ENCODE results near the gene RTL1. TPM values are rescaled to one million over a fixed set of nuclear protein-coding genes. Genes with fewer than 3 reads are reported as not detected.

RTL1 gene
- total RNA-seq, 2 experiments from 2014 or later = not detected

- Mint-ChIP-seq H3K9me3 (no peaks in the 10 kb centered on the region), H3K36me3 (ENCODE audit: low read depth) (no peaks in the 10 kb centered on the region), H3K27me3 (no peaks in the 10 kb centered on the region), H3K4me1 (no peaks in the 10 kb centered on the region), H3K27ac (no peak overlapping the region), H3K4me3 (no peak overlapping the region)
- ChIA-PET CTCF (no interaction called here), POLR2A (no interaction called here)
- no peak for DNase-seq
Measured at GRCh38 chr14:100862277-100862676, 41.2 kb downstream of the RTL1 start.

GRCh38 chr14:100861937-100862247 lies 41.6 kb downstream of the RTL1 start:
- CTCF ChIA-PET = no interaction called here
- no peak for DNase-seq
- no peaks in the 10 kb centered on the region for H3K9me3 Mint-ChIP-seq
- no peak overlapping the region for H3K27ac Mint-ChIP-seq
- no peaks in the 10 kb centered on the region for H3K36me3 Mint-ChIP-seq (ENCODE audit: low read depth)
- H3K27me3 Mint-ChIP-seq = no peaks in the 10 kb centered on the region
- no peak overlapping the region for H3K4me3 Mint-ChIP-seq
- no peaks in the 10 kb centered on the region for H3K4me1 Mint-ChIP-seq
- POLR2A ChIA-PET = no interaction called here

DNA sequence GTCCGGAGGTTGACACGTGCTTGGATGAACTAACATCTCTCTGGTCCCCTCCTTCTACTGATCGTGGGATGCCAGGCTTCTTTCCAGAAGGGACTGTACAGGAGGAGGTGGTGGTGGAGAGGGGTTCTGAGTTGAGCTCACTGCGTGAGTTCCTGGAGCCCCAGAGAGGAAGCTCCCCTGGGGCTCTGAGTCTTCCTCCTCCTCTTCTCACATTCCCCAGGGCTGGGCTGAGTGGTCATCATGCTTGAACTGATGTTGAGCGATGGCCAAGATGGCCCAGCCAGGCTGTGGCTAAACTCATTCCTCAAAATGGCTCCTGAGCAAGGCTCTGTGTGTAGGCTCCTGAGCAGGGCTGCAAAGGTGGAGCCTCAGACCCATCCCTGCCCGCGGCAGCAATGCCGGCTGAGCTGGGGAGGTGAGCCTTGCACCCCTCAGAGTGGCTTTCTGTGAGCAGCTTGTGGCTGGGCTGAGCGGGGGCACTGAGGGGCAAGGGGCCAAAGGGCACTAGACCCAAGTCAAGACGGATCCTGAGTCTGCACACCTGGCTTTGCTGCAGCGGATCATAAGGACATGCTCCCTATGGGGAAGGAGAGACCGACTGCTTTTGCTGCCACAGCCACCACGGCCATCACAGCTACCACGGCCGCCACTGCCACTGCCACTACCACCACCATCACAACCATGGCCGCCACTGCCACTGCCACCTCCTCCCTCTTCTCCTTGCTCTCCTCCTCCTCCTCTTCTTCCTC lies 42.2 kb downstream of the RTL1 start:
- CTCF ChIA-PET = no interaction called here
- POLR2A ChIA-PET = no interaction called here
- Mint-ChIP-seq H3K9me3 (no peaks in the 10 kb centered on the region), H3K27ac (no peak overlapping the region), H3K27me3 (no peaks in the 10 kb centered on the region), H3K4me1 (no peaks in the 10 kb centered on the region), H3K36me3 (ENCODE audit: low read depth) (no peaks in the 10 kb centered on the region), H3K4me3 (no peak overlapping the region)
- no peak for DNase-seq

DNA sequence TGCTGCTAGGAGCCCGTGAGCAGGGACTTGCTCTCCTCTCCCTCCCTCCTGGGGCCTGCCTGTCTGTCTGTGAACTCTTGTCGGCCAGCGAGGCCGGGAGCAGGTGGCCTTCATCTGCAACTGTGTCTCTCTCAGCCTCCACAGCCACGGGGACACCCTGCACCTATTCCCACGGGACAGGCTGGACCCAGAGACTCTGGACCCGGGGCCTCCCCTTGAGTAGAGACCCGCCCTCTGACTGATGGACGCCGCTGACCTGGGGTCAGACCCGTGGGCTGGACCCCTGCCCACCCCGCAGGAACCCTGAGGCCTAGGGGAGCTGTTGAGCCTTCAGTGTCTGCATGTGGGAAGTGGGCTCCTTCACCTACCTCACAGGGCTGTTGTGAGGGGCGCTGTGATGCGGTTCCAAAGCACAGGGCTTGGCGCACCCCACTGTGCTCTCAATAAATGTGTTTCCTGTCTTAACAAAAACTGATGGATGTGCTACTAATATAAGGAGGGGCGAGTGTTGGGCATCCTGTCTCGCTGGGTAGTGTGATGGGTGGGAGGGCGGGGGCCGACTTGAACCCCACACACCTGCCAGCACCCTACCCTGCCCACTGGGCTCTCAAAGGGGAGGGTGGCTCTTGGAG lies 42.9 kb downstream of the RTL1 start:
- ChIA-PET POLR2A (no interaction called here), CTCF (no interaction called here)
- H3K4me3 Mint-ChIP-seq = no peak overlapping the region
- no peaks in the 10 kb centered on the region for H3K4me1 Mint-ChIP-seq
- no peaks in the 10 kb centered on the region for H3K27me3 Mint-ChIP-seq
- H3K36me3 Mint-ChIP-seq (ENCODE audit: low read depth) = no peaks in the 10 kb centered on the region
- no peak for DNase-seq
- no peak overlapping the region for H3K27ac Mint-ChIP-seq
- no peaks in the 10 kb centered on the region for H3K9me3 Mint-ChIP-seq

- Mint-ChIP-seq H3K27me3 (no peaks in the 10 kb centered on the region), H3K9me3 (no peaks in the 10 kb centered on the region), H3K27ac (no peak overlapping the region), H3K4me1 (no peaks in the 10 kb centered on the region), H3K36me3 (ENCODE audit: low read depth) (no peaks in the 10 kb centered on the region), H3K4me3 (no peak overlapping the region)
- ChIA-PET POLR2A (no interaction called here), CTCF (no interaction called here)
- no peak for DNase-seq
Measured at GRCh38 chr14:100859781-100860180, 43.7 kb downstream of the RTL1 start.

DNA sequence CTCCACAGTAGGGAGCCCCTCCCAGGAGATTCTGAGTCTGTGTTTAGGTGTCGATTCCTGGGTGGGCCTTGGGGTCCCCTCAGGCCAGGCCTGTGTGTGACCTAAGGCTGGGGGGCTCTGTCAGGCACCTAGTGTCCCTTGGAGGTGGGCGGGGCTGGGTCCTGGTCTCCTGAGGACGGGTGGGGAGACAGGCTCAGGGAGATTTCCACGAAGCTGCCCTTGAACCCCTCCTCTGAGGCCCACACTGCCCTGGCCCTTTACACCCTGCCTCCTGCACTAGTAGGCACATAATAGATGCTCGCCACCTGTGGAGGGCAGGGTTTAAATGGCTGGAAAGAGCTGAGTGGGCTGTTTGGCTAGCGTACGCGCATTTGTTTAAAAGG lies 44.7 kb downstream of the RTL1 start:
- Mint-ChIP-seq H3K4me1 (no peaks in the 10 kb centered on the region), H3K27ac (no peak overlapping the region), H3K27me3 (no peaks in the 10 kb centered on the region), H3K9me3 (no peaks in the 10 kb centered on the region), H3K4me3 (no peak overlapping the region), H3K36me3 (ENCODE audit: low read depth) (no peaks in the 10 kb centered on the region)
- CTCF ChIA-PET = no interaction called here
- DNase-seq = no peak
- POLR2A ChIA-PET = no interaction called here

DNA sequence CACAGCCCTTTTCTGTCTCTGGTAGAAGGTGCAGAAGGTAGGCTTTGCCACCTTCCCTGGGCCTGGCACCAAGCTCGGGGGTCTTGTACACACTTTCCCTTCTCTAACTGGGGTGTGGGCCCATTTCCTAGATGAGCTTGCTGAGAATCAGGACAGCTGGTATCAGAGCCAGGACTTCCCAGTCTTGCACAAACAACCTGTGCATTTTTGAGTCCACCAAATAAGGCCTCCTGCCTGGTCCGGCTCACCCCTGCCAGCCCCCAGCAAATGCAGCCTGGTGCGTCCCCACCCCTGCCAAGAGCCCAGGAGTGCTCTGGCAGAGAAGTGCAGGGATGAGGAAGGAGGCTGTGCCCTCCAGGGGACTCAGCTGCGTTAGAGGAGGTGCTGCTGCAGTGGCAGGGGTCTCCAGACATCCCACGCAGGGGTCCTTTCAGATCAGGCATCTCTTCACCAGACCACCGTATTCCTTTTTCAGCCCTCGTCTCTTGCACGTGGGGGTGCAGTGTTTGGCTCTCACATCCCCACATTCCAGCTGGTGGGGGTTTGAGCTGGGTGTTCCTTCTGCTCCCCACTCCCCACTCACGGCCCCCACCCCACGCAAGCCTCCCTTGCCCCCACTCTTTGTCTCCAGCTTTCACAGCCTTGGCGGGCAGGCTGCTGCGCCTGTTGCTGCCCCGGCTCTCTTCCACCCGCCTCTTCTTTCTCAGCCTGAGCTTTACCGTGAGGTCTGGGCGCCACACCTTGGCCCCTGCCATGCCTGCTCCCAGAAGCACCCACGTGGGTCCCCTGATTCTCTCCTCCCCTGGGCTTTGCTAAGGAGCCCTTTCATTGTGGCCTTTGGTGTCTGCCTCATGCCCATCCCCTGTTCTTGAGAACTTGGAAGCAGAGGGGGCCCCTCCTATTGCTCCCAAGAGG lies 45.3 kb downstream of the RTL1 start:
- CTCF ChIA-PET = no interaction called here
- Mint-ChIP-seq H3K36me3 (ENCODE audit: low read depth) (no peaks in the 10 kb centered on the region), H3K27me3 (no peaks in the 10 kb centered on the region)

GRCh38 chr14:100857233-100857922 lies 46.1 kb downstream of the RTL1 start:
- no peak for DNase-seq
- H3K4me1 Mint-ChIP-seq = no peaks in the 10 kb centered on the region
- H3K36me3 Mint-ChIP-seq (ENCODE audit: low read depth) = no peaks in the 10 kb centered on the region
- POLR2A ChIA-PET = no interaction called here
- no peaks in the 10 kb centered on the region for H3K9me3 Mint-ChIP-seq
- CTCF ChIA-PET = no interaction called here
- no peak overlapping the region for H3K4me3 Mint-ChIP-seq
- no peaks in the 10 kb centered on the region for H3K27me3 Mint-ChIP-seq
- H3K27ac Mint-ChIP-seq = no peak overlapping the region

More for the DNA sequence above, 45.3 kb downstream of the RTL1 start:
- Mint-ChIP-seq H3K4me3 (no peak overlapping the region), H3K4me1 (no peaks in the 10 kb centered on the region), H3K9me3 (no peaks in the 10 kb centered on the region), H3K27ac (no peak overlapping the region)
- DNase-seq = no peak
- POLR2A ChIA-PET = no interaction called here

- Mint-ChIP-seq H3K4me1 (peaks cover 3% of the 10 kb centered on the region), H3K36me3 (ENCODE audit: low read depth) (no peaks in the 10 kb centered on the region), H3K4me3 (no peak overlapping the region), H3K9me3 (no peaks in the 10 kb centered on the region), H3K27ac (no peak overlapping the region), H3K27me3 (no peaks in the 10 kb centered on the region)
- no peak for DNase-seq
- ChIA-PET POLR2A (no interaction called here), CTCF (no interaction called here)
Measured at GRCh38 chr14:100856056-100856950, 47.2 kb downstream of the RTL1 start.

- Mint-ChIP-seq H3K27me3 (no peaks in the 10 kb centered on the region), H3K27ac (no peak overlapping the region), H3K4me3 (no peak overlapping the region), H3K4me1 (peaks cover 7% of the 10 kb centered on the region), H3K9me3 (no peaks in the 10 kb centered on the region), H3K36me3 (ENCODE audit: low read depth) (no peaks in the 10 kb centered on the region)
- CTCF ChIA-PET = no interaction called here
- POLR2A ChIA-PET = no interaction called here
- no peak for DNase-seq
Measured at GRCh38 chr14:100855256-100855930, 48.1 kb downstream of the RTL1 start.

- Mint-ChIP-seq H3K36me3 (ENCODE audit: low read depth) (no peaks in the 10 kb centered on the region), H3K9me3 (no peaks in the 10 kb centered on the region), H3K27ac (no peak overlapping the region), H3K4me3 (no peak overlapping the region), H3K27me3 (no peaks in the 10 kb centered on the region), H3K4me1 (peaks cover 8% of the 10 kb centered on the region)
- POLR2A ChIA-PET = no interaction called here
- CTCF ChIA-PET = no interaction called here
- DNase-seq = no peak
Measured at GRCh38 chr14:100854435-100854834, 49.1 kb downstream of the RTL1 start.

DNA sequence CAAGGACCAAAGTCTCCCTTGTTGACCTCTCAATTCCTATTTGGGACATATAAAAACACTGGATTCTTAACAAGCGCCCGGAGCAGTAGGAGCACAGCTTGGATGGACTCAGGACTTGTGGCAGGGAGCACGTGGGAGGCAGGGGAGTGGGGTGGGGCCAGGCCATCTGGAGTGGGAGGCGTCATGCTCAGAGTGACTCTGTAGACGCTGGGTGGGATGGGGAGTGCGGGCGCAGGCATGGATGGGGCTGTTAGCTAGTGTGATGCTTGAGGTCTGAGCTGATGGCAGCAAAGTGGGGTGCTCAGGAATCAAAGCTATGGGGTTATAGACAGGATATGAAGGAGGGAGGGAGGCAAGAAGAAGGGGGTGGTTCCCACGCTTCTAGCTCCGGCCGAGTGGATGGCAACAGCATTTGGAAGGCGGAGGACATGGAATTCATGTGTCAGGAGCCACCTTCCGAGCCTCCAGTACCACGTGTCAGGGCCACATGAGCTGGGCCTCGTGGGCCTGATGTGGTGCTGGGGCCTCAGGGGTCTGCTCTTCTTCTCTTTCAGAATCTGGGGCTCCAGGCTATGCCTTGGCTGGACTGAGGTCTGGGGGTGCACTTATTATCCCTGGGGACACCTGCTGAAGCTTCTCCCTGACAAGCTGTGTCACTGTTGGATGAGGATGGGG lies 51.4 kb downstream of the RTL1 start:
- H3K27ac Mint-ChIP-seq = no peak overlapping the region
- H3K27me3 Mint-ChIP-seq = no peaks in the 10 kb centered on the region
- no peaks in the 10 kb centered on the region for H3K9me3 Mint-ChIP-seq
- no peaks in the 10 kb centered on the region for H3K36me3 Mint-ChIP-seq (ENCODE audit: low read depth)
- no peak for DNase-seq
- no peak overlapping the region for H3K4me3 Mint-ChIP-seq
- H3K4me1 Mint-ChIP-seq = peaks cover 8% of the 10 kb centered on the region
- ChIA-PET POLR2A (no interaction called here), CTCF (no interaction called here)
